GM12873 (cell line): ENCODE results near the gene FXYD2.

Source experiments
- CTCF ChIP-seq: IDR thresholded peaks from 2 replicates; pipeline ENCODE4 v1.5.1; 2012; ENCODE audit warnings: low read depth, mild to moderate bottlenecking, moderate library complexity, low read length, control low read depth; ENCODE audit not compliant: insufficient read depth; ENCODE audit errors: missing control alignments

FXYD2 gene

GRCh38 chr11:117792992-117793391 lies 31.6 kb downstream of the FXYD2 start:
- TF ChIP-seq CTCF: no peak

GRCh38 chr11:117792241-117792640 lies 32.3 kb downstream of the FXYD2 start:
- no peak for TF ChIP-seq CTCF

- TF ChIP-seq CTCF: no peak
Observed at GRCh38 chr11:117790279-117790678, 34.3 kb downstream of the FXYD2 start.

GRCh38 chr11:117789241-117789640 lies 35.3 kb downstream of the FXYD2 start:
- TF ChIP-seq CTCF: no peak

GRCh38 chr11:117786135-117786870 lies 38.2 kb downstream of the FXYD2 start:
- TF ChIP-seq CTCF: no peak

GRCh38 chr11:117782101-117782500 lies 42.4 kb downstream of the FXYD2 start:
- no peak for TF ChIP-seq CTCF

- TF ChIP-seq CTCF: no peak
Observed at GRCh38 chr11:117781627-117782026, 42.9 kb downstream of the FXYD2 start.
